ENCODE data around the gene TCF20. TPM values are rescaled to one million over a fixed set of nuclear protein-coding genes. Genes with fewer than 3 reads are reported as not detected.

TCF20 gene
- total and polyA plus RNA-seq, 12 donors = 5.6 to 43.9 (median 24.3) TPM

- TF ChIP-seq POLR2A (IDR thresholded peaks at IDR 0.05) (no peak), CTCF (IDR thresholded peaks at IDR 0.05) (no peak)
- Histone ChIP-seq H3K4me3 (no peak overlapping the region), H3K4me1 (replicated peaks in 1 of 2) (peaks cover 0 to 5% of the 10 kb centered on the region in 2 donors), H3K9me3 (replicated peaks in 1 of 3) (no peaks in the 10 kb centered on the region), H3K27ac (no peak overlapping the region), H3K27me3 (peaks cover 11% of the 10 kb centered on the region), H3K36me3 (replicated peaks in 1 of 2) (no peaks in the 10 kb centered on the region)
- intact Hi-C loops (cut with DNase I) = no loop called here
- no peak for DNase-seq
- 79 to 91% (median 90%) methylated on average over 3 to 5 of the region's 5 CpGs for WGBS, 4 donors
These were observed 10.4 kb upstream of the TCF20 start for GRCh38 chr22:42280836-42281235.

DNA sequence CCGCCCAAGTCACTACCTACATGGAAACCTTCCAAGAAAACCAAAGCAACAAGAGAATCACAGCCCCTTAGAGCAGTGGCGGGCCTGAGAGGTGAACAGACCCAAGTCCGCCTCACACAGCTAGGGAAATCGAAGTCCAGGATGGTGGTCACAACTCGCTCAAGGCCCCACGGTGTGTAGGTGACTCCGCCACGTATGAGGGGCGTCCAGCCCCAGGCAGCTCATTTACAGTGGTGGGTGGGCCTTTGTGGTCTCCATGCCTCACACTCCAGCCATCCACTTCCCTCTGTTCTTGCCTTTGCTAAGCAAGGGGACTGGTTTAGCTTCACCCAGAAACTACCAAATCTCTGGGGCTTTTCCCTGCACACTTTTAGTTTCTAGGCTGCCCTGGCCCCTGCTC is 9.7 kb upstream of the TCF20 start:
- Histone ChIP-seq H3K4me3 (no peak overlapping the region), H3K27me3 (peaks cover 8% of the 10 kb centered on the region), H3K9me3 (replicated peaks in 1 of 3) (no peaks in the 10 kb centered on the region), H3K4me1 (replicated peaks in 1 of 2) (peaks cover 0 to 5% of the 10 kb centered on the region in 2 donors), H3K27ac (no peak overlapping the region), H3K36me3 (replicated peaks in 1 of 2) (no peaks in the 10 kb centered on the region)
- intact Hi-C loops (cut with DNase I) = no loop called here
- DNase-seq = no peak
- TF ChIP-seq POLR2A (IDR thresholded peaks at IDR 0.05) (no peak), CTCF (IDR thresholded peaks at IDR 0.05) (no peak)
- 86 to 96% (median 93%) methylated on average over 9 of the region's 9 CpGs for WGBS, 4 donors

DNA sequence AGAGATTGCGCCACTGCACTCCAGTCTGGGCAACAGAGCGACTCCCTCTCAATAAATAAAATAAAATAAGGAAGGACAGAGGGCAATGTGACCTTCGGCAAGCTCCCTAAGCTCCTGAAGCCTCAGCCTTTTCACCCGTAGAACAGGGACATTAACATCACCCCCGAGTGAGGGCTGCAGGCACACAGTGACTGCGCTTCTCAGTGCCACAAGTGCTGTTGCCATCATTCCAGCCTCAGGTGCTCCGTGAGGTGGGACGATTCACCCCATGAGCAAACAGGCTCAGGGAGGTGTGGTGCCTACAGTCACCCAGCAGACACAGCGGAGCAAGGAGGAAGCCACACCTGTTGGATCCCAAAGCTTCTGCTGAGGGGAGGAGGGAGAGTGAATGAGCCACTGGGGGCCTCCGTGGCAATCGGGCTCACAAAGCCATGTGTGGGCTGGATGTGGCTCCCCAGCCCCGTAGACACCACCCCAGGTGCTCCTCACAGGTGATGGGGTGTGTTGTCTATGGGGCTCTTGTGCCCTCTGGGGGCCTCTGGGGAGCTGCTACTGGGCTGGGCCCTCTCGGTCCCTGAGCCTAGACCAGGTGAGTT is 9.1 kb upstream of the TCF20 start:
- intact Hi-C loops (cut with DNase I) = loop anchor here in 1 of 2 donors (10.0 kb wide), 1 partner anchor 155 kb away; the partner anchor contains the start of gene NFAM1
- Histone ChIP-seq H3K36me3 (replicated peaks in 1 of 2) (no peaks in the 10 kb centered on the region), H3K4me1 (replicated peaks in 1 of 2) (peaks cover 0 to 5% of the 10 kb centered on the region in 2 donors), H3K9me3 (replicated peaks in 1 of 3) (no peaks in the 10 kb centered on the region), H3K27ac (no peak overlapping the region), H3K27me3 (peaks cover 3% of the 10 kb centered on the region), H3K4me3 (no peak overlapping the region)
- 83 to 94% (median 88%) methylated on average over 5 to 13 of the region's 13 CpGs for WGBS, 4 donors
- TF ChIP-seq POLR2A (IDR thresholded peaks at IDR 0.05) (no peak), CTCF (IDR thresholded peaks at IDR 0.05) (no peak)
- no peak for DNase-seq

DNA sequence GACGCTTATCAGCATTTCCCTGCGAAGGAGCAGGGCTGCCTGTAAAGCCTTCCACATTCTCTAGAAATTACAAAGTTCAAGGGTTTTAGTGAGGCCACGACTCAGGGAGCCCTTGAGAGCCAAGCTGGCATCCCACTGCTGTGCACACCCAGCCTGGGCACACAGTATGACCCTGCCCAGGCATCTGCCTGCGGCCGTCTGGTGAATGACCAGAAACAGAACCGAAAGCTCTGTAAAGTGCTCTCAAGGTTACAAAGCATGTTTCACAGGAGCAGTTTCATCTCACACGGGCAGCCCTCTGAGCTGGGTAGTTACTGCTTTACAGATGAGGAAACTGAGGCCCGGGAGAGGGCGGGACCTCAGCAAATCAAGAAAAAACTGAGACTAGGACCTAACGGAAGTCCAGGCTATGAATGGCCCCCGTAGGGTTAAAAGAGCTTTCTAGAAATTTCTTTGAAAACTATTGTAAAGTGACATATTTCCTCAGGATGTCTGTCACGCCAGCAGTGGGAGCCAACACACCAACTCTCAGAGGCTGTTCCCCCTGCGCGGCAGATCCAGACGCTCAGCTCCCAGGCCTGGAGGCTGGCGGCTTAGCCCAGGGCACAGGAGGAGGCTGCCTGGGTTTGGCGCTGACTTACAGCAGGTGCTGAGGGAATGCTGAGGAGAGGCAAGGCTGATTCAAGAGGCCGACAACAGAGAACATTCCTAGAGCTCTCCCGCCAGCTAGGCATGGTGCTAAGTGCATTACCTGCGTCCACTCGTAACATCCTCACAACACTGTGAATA is 7.7 kb upstream of the TCF20 start:
- H3K9me3 ChIP-seq (replicated peaks in 1 of 3) = no peaks in the 10 kb centered on the region
- no peaks in the 10 kb centered on the region for H3K4me1 ChIP-seq (replicated peaks in 1 of 2)
- intact Hi-C loops (cut with DNase I) = loop anchor here in 1 of 2 donors (10.0 kb wide), 1 partner anchor 157 kb away; the partner anchor contains the start of gene NFAM1
- no peak for TF ChIP-seq POLR2A (IDR thresholded peaks at IDR 0.05)
- TF ChIP-seq CTCF (IDR thresholded peaks at IDR 0.05) = no peak
- peak in 1 of 7 donors; percentile 74 for DNase-seq
- H3K4me3 ChIP-seq = no peak overlapping the region
- H3K27ac ChIP-seq = no peak overlapping the region
- H3K27me3 ChIP-seq = no peaks in the 10 kb centered on the region
- no peaks in the 10 kb centered on the region for H3K36me3 ChIP-seq (replicated peaks in 1 of 2)
- WGBS, 4 donors = 60 to 76% (median 76%) methylated on average over 20 to 21 of the region's 21 CpGs
